ENCODE measurements around the gene CSMD2.
A peak's percentile ranks its signal among the peaks of the same experiment; 100 is the strongest.

The CSMD2 gene

DNA sequence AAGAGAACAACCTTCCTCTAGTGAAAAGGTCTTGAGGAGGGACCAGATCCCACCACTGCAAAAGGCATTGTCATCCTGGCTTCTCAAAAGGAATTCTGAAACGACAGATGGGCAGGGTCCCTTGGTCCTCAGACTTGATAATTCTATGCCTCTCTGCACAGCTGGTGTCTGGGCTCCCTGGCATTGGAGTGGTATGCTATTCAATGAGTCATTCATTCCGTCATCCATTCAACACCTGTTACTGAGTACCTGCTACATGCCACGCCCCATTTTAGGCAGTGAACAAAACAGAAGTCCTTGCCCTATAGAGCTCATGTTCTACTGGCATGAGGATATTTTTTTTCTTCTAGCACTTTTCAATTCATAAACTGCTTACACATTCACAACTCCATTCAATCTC, 347.0 kb downstream of the CSMD2 start:
- TF ChIP-seq, protein P1, sequence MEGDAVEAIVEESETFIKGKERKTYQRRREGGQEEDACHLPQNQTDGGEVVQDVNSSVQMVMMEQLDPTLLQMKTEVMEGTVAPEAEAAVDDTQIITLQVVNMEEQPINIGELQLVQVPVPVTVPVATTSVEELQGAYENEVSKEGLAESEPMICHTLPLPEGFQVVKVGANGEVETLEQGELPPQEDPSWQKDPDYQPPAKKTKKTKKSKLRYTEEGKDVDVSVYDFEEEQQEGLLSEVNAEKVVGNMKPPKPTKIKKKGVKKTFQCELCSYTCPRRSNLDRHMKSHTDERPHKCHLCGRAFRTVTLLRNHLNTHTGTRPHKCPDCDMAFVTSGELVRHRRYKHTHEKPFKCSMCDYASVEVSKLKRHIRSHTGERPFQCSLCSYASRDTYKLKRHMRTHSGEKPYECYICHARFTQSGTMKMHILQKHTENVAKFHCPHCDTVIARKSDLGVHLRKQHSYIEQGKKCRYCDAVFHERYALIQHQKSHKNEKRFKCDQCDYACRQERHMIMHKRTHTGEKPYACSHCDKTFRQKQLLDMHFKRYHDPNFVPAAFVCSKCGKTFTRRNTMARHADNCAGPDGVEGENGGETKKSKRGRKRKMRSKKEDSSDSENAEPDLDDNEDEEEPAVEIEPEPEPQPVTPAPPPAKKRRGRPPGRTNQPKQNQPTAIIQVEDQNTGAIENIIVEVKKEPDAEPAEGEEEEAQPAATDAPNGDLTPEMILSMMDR (IDR thresholded peaks at IDR 0.05; ENCODE audit: low read depth, low read length) = no peak
- DNase-seq (ENCODE audit: low read depth, low spot score) = no peak
- in situ Hi-C loops (cut with HindIII; ENCODE audit: low sequenced_read_pairs) = no loop called here
- H3K4me3 ChIP-seq (ENCODE audit: low read depth, low read length) = no peak overlapping the region

DNA sequence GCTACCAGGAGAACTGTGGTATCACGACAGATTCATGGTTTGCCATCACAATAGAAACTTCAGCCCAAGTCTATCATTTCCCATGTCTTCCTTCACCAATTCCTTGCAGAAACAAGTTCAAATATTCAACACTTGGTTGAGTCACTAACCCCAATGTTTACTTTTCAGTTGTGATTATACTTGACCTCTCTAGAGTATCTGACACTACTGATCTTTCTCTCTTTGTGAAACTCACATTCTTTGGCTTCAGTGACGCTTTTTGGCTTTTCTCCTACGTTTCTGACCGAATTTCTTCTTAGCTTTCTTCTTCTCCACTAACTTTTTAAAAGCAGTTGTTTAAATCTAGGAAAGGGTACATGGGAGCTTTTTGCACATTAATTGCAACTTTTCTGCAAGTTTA, 350.0 kb downstream of the CSMD2 start:
- TF ChIP-seq, protein P1 (IDR thresholded peaks at IDR 0.05; ENCODE audit: low read depth, low read length) = no peak
- peak; percentile 81 for DNase-seq (ENCODE audit: low read depth, low spot score)
- H3K4me3 ChIP-seq (ENCODE audit: low read depth, low read length) = no peak overlapping the region
- in situ Hi-C loops (cut with HindIII; ENCODE audit: low sequenced_read_pairs) = no loop called here

DNA sequence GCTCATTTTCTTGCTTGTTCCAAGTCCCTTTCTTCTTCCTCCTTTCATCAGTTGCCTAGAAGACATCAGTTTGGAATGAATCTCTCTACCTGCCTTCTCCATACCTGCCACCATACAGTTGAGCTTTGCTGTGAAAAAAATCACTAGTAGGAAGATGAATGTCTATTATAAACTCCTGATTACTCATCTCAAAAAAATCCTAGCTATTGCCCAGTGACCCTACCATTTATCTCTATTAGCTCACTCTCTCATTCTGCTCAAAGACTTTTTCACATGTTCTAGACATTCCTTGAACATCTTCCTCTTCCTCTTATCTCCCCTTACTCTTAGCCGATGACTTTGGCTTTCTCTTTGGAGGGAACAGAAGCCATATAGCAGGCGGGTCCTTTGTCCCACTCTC, 350.9 kb downstream of the CSMD2 start:
- TF ChIP-seq, protein P1 (IDR thresholded peaks at IDR 0.05; ENCODE audit: low read depth, low read length) = no peak
- in situ Hi-C loops (cut with HindIII; ENCODE audit: low sequenced_read_pairs) = no loop called here
- no peak for DNase-seq (ENCODE audit: low read depth, low spot score)
- H3K4me3 ChIP-seq (ENCODE audit: low read depth, low read length) = no peak overlapping the region

DNA sequence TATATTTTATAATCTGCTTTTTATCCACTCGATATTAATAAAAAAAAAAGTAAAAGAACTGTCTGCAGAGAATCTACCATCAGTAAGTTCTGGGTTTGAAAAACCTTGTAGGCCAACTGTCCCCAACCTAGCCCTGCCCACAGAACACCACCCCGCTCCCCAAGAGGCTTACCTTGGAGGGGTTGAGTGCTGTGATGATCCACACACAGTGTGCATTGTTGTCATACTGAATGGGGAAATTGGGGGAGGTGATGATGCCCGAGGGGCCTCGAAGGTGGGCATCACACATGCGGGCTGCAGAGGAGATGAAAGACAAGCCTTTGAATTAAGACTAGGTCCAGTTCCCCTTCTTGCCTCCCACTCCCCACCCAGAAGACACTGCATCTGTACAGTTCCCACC, 354.5 kb downstream of the CSMD2 start:
- H3K4me3 ChIP-seq (ENCODE audit: low read depth, low read length) = no peak overlapping the region
- in situ Hi-C loops (cut with HindIII; ENCODE audit: low sequenced_read_pairs) = no loop called here
- DNase-seq (ENCODE audit: low read depth, low spot score) = no peak
- TF ChIP-seq, protein P1 (IDR thresholded peaks at IDR 0.05; ENCODE audit: low read depth, low read length) = no peak

DNA sequence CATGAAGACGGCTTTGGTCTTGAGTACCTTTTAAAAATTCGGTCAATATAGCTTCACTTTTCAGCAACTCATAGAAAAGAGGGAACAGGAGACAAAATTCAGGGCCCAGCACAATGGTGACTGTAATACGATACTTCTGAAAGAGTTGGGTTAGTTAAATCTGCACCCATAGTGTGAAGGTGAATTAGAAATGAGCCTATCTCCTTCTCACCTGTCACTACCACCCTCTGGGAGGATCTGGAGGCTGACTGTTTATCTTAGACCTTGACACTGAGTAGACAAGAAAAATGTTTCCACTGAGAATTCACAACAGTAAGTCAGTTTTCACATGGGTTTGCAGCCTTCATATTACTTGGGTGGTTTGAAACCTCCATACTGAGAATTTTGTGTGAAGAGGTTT, 359.0 kb downstream of the CSMD2 start:
- no peak overlapping the region for H3K4me3 ChIP-seq (ENCODE audit: low read depth, low read length)
- DNase-seq (ENCODE audit: low read depth, low spot score) = no peak
- in situ Hi-C loops (cut with HindIII; ENCODE audit: low sequenced_read_pairs) = no loop called here
- TF ChIP-seq, protein P1 (IDR thresholded peaks at IDR 0.05; ENCODE audit: low read depth, low read length) = no peak

DNA sequence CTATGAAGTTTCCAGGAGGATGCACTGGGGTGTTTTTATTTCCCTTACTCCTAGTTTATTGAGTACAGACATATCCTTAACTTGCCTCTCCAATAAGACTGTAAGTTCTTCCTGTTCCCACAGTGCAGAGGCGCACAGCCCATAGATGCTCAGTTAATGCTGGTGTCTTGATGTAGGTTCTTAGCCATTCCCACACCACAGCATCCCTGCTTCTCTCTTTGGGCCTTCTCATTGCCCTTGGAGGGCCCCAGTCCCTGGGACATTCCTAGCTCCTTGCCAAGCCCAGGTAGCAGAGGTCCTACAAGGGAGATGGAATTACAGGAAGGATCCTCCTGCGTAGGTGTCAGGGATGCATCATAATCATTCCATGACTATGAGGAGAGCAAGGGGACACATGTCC, 362.8 kb downstream of the CSMD2 start:
- TF ChIP-seq, protein P1 (IDR thresholded peaks at IDR 0.05; ENCODE audit: low read depth, low read length) = no peak
- no peak overlapping the region for H3K4me3 ChIP-seq (ENCODE audit: low read depth, low read length)
- in situ Hi-C loops (cut with HindIII; ENCODE audit: low sequenced_read_pairs) = no loop called here
- DNase-seq (ENCODE audit: low read depth, low spot score) = no peak

DNA sequence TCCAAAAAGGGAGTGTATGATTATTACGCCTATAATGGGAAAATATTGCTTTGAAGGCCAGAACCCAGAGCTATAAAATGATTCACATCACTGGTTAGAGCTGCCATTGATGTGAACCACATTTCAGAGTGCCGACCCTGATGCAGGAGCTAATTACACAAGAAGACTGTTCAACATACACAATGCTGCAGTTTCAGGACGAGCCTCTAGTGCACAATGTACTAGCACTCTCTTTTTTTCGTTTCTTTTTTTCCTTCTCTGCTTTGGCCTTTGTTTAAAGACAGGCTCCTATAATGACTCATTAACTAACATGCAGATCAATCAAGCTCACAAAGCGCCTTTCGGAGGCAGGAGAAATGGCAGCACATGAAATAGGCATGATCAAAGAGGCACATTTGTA, 367.2 kb downstream of the CSMD2 start:
- in situ Hi-C loops (cut with HindIII; ENCODE audit: low sequenced_read_pairs) = no loop called here
- no peak for DNase-seq (ENCODE audit: low read depth, low spot score)
- TF ChIP-seq, protein P1 (IDR thresholded peaks at IDR 0.05; ENCODE audit: low read depth, low read length) = no peak
- no peak overlapping the region for H3K4me3 ChIP-seq (ENCODE audit: low read depth, low read length)

Measured in astrocyte of the spinal cord (primary cell).